ENCODE measurements around the gene ZSWIM4. TPM values are rescaled to one million over a fixed set of nuclear protein-coding genes. Genes with fewer than 3 reads are reported as not detected.

The ZSWIM4 gene
- total and polyA plus RNA-seq, 2 of the 4 experiments (the other 2 are of a cell fraction): 2.2 to 6.2 TPM

- Histone ChIP-seq H3K4ac (ENCODE audit: low read depth, low read length) (peak overlapping the region; percentile 61; the same call in 1 of the 2 replicates), H4K91ac (ENCODE audit: insufficient read depth, low read depth, low read length) (peak overlapping the region; percentile 8; the same call in 1 of the 2 replicates), H3K4me1 (ENCODE audit: control insufficient read depth, insufficient read depth, low read length) (peaks cover 7% of the 10 kb centered on the region), H4K8ac (ENCODE audit: low read depth in 2 of 2, low read length in 2 of 2) (peak overlapping the region in 1 of 2 experiments; percentile 61; a peak in 1 of 4 replicates), H3K36me3 (ENCODE audit: control insufficient read depth, insufficient read depth, low read length) (peaks cover 14% of the 10 kb centered on the region), H4K5ac (ENCODE audit: low read depth, low read length) (no peak overlapping the region), H3K9me3 (ENCODE audit: control insufficient read depth, insufficient read depth, low read length) (no peaks in the 10 kb centered on the region), H2BK5ac (ENCODE audit: low read depth, low read length, poor library complexity, severe bottlenecking) (peak overlapping the region; percentile 48), H3K79me1 (ENCODE audit: low read depth in 1 of 2, low read length in 2 of 2) (peaks cover 14 to 56% of the 10 kb centered on the region in 2 experiments), H3K4me3 (ENCODE audit: insufficient read depth, low read depth, low read length) (no peak overlapping the region), H3K56ac (ENCODE audit: extremely low read depth, insufficient read depth, low read length) (no peak overlapping the region), H2AFZ (replicated peaks; ENCODE audit: low read length, poor library complexity) (no peak overlapping the region), H3K18ac (ENCODE audit: low read depth, low read length) (no peak overlapping the region), H2BK120ac (ENCODE audit: low read depth, low read length) (peak overlapping the region; percentile 51; the same call in 1 of the 2 replicates), H3K4me2 (ENCODE audit: low read depth, low read length) (no peak overlapping the region), H3K9ac (ENCODE audit: low read depth, low read length) (no peak overlapping the region), H3K14ac (replicated peaks; ENCODE audit: low read depth, low read length) (no peak overlapping the region), H4K20me1 (ENCODE audit: insufficient read depth, low read length) (peaks cover 4% of the 10 kb centered on the region; the same call in 1 of the 2 replicates), H2BK20ac (ENCODE audit: low read depth, low read length) (no peak overlapping the region), H3K23ac (ENCODE audit: low read depth, low read length) (no peak overlapping the region), H2AK9ac (replicated peaks; ENCODE audit: low read depth, low read length, poor library complexity) (no peak overlapping the region), H2AK5ac (ENCODE audit: low read depth, low read length) (no peak overlapping the region; the same call in 1 of the 2 replicates), H3K9me1 (ENCODE audit: insufficient read depth, low read length) (peaks cover 15% of the 10 kb centered on the region), H3K27ac (ENCODE audit: insufficient read depth, low read length) (0 out of 2 replicates have a peak overlapping the region, but pooled peaks have one; percentile 20), H2BK15ac (ENCODE audit: low read depth, low read length) (no peak overlapping the region), H3K27me3 (ENCODE audit: control insufficient read depth, insufficient read depth, low read length) (no peaks in the 10 kb centered on the region)
- DNase-seq (peak; percentile 71), ATAC-seq (ENCODE audit: low read depth) (no peak)
- intact Hi-C loops (cut with micrococcal nuclease): loop anchor here (5.0 kb wide), 1 partner anchor 39 kb away; no protein-coding TSS in a partner anchor
- dilution Hi-C loops (cut with HindIII; ENCODE audit: low sequenced_read_pairs, unreplicated experiment): no loop called here
- BruUV-seq (replicated peaks): no TSS peak
- WGBS, 2 experiments (ENCODE audit: extremely low coverage in 2 of 2, insufficient read length in 1 of 2): no CpG with 5 or more reads among the region's 7 CpGs
- CTCF ChIA-PET: interaction anchor here (0.6 to 1.7 kb wide), 3 partner anchors 10 to 64 kb away, joined by 3 to 5 read pairs (median 5); no protein-coding TSS in a partner anchor
- POLR2A ChIA-PET (ENCODE audit: unreplicated experiment): interaction anchor here (0.8 kb wide), 1 partner anchor 39 kb away, joined by 6 read pairs; no protein-coding TSS in a partner anchor
- TF ChIP-seq MAFK (IDR thresholded peaks at IDR 0.05; ENCODE audit: low read depth, low read length) (no peak), RCOR1 (IDR thresholded peaks at IDR 0.05; ENCODE audit: insufficient replicate concordance, low read length) (no peak), POLR2A (IDR thresholded peaks at IDR 0.05; ENCODE audit: low read depth, low read length) (no peak), CEBPB (IDR thresholded peaks at IDR 0.05; ENCODE audit: low read depth, low read length) (peak; percentile 99)
- in situ Hi-C loops (cut with MboI; ENCODE audit: low sequenced_read_pairs): no loop called here
These were observed 2.6 kb downstream of the ZSWIM4 start for GRCh38 chr19:13797870-13798269.
